GM13977 (cell line): ENCODE measurements around the gene PLXNB1.

Experiments used
- DNase-seq: peaks from one replicate; pipeline ENCODE4 v3.0.0; 2012; ENCODE audit warnings: low spot score
- CTCF ChIP-seq: IDR thresholded peaks from 2 replicates; pipeline ENCODE4 v1.5.1; 2012; ENCODE audit warnings: mild to moderate bottlenecking, control low read depth; ENCODE audit not compliant: insufficient read depth; ENCODE audit errors: extremely low read depth, missing control alignments
- in situ Hi-C: fragments of 300-500 bp; cut with MboI; formaldehyde crosslinking; loops from one replicate; pipeline ENCODE4 v1.12.0; 2022; ENCODE audit warnings: low sequenced_read_pairs, low pct_unique_long_range_greater_than_20kb, mixed read lengths, inconsistent platforms; ENCODE audit not compliant: unreplicated experiment

Gene PLXNB1

DNA sequence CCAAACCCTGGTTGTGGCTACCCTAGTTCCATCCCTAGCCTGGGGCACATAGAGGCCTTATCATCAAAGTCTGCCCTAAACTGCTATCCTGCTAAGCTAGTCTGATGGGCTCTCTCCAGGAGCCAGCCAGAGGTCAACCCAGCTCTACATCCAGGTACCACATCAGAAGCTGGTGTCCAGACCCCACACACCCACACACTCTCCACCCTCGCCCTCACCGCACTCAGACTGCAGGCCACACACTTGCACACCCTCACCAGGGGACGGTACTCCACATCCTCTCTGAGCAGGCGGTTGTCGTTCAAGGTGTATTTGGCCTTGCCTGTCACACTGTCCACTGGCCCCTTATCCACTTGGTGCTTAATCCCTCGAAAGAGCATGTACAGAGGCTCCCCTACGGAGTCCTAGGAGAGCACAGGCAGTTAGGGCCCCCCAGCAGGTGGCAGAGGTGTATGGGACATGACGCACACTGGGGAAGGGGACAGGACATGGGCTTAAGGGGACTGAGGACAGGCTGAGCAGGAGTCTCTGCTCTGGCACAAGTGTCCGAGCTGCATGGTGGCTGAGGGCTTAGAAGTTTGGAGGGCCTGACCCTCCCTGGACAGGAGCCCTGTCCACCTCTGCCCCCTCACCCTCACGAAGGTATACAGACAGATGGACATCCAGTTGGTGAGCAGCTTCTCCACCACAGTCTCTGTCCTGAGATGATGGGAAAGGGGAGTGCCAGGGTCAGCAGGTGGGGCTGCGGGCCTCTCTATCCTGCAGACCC is 18.1 kb downstream of the PLXNB1 start:
- no peak for TF ChIP-seq CTCF
- in situ Hi-C loops, result no loop called here
- DNase-seq, result no peak

- no peak for DNase-seq
- in situ Hi-C loops, result no loop called here
- no peak for TF ChIP-seq CTCF
These were observed 18.8 kb downstream of the PLXNB1 start for GRCh38 chr3:48411041-48411588.

GRCh38 chr3:48410205-48411040 is 19.5 kb downstream of the PLXNB1 start:
- in situ Hi-C loops, result no loop called here
- DNase-seq, result no peak
- TF ChIP-seq CTCF, result no peak

- in situ Hi-C loops, result no loop called here
These were observed 20.3 kb downstream of the PLXNB1 start for GRCh38 chr3:48409291-48410201.

GRCh38 chr3:48408823-48409281 is 21.0 kb downstream of the PLXNB1 start:
- peak; percentile 7 for TF ChIP-seq CTCF
- in situ Hi-C loops, result no loop called here
- no peak for DNase-seq

More at GRCh38 chr3:48409291-48410201, 20.3 kb downstream of the PLXNB1 start:
- TF ChIP-seq CTCF, result no peak
- no peak for DNase-seq
